ENCODE measurements around the gene SSB. TPM values are rescaled to one million over a fixed set of nuclear protein-coding genes. Genes with fewer than 3 reads are reported as not detected.
A peak's percentile ranks its signal among the peaks of the same experiment; 100 is the strongest.

The SSB gene
- total and polyA plus RNA-seq, 2 of the 13 experiments (the other 11 are each of a cell fraction or from before 2014, with no cell fraction given): 109 to 208 TPM

DNA sequence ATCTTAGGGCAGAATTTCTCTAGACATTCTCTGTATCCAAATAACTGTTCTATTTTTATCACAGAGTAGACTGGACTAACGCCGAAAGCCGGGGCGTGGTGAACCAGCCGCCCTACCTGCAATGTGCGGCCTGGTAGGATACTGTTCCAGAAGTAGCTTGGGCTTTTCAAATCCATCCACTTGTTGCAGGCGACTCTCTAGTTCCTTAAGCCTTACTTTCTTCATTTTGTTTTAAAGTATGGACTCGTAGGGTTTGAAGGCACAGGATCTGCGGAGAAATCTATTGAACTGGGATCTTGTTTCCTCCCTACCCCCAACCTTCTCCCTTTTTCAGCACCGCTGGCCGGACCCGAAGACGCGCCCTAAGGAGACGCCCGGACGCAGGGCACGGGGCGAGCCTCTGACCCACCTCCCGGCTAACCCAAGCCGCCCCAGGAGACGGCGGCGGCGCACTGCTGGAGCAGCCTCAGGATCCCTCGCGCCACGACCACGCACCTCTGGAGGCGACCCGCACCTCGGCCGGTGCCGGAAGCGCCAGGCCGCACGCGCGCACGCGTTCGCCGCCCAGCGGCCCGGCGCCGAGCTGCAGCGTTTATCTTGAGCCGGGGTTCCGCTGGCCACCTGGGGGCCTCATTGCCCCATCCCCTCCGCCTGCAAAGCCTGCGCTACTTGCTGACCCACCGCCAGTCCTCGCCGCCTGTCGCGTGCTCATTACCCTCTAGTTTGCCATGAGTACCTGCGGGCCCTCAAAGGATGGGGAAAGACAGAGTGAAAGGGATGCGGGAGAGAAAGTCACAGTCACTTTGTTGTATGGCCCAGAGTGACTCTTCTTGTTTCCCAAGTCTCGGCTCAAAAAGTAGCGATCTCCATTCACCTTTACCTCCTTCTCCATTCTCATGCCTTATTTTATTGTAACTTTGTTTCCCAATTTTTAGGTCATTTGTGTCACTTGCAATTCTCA, 26.0 kb downstream of the SSB start, which contains the start of gene METTL5 (continued):
- TF ChIP-seq, protein P1, sequence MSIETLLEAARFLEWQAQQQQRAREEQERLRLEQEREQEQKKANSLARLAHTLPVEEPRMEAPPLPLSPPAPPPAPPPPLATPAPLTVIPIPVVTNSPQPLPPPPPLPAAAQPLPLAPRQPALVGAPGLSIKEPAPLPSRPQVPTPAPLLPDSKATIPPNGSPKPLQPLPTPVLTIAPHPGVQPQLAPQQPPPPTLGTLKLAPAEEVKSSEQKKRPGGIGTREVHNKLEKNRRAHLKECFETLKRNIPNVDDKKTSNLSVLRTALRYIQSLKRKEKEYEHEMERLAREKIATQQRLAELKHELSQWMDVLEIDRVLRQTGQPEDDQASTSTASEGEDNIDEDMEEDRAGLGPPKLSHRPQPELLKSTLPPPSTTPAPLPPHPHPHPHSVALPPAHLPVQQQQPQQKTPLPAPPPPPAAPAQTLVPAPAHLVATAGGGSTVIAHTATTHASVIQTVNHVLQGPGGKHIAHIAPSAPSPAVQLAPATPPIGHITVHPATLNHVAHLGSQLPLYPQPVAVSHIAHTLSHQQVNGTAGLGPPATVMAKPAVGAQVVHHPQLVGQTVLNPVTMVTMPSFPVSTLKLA (IDR thresholded peaks at IDR 0.05): peak; percentile 14; the same call in 1 of the 2 replicates
- TF ChIP-seq FOXC1 (CRISPR knock-in tag; IDR thresholded peaks at IDR 0.05; ENCODE audit: borderline replicate concordance): peak; percentile 99
- TF ChIP-seq SMARCC2 (IDR thresholded peaks at IDR 0.05): no peak
- TF ChIP-seq, protein P2, sequence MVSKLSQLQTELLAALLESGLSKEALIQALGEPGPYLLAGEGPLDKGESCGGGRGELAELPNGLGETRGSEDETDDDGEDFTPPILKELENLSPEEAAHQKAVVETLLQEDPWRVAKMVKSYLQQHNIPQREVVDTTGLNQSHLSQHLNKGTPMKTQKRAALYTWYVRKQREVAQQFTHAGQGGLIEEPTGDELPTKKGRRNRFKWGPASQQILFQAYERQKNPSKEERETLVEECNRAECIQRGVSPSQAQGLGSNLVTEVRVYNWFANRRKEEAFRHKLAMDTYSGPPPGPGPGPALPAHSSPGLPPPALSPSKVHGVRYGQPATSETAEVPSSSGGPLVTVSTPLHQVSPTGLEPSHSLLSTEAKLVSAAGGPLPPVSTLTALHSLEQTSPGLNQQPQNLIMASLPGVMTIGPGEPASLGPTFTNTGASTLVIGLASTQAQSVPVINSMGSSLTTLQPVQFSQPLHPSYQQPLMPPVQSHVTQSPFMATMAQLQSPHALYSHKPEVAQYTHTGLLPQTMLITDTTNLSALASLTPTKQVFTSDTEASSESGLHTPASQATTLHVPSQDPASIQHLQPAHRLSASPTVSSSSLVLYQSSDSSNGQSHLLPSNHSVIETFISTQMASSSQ (IDR thresholded peaks at IDR 0.05; ENCODE audit: low read depth): no peak
- TF ChIP-seq, protein P2 (CRISPR knock-in tag; IDR thresholded peaks at IDR 0.05; ENCODE audit: borderline replicate concordance): peak; percentile 70
- no peak for TF ChIP-seq KDM6A (CRISPR knock-in tag; IDR thresholded peaks at IDR 0.05; ENCODE audit: low read depth)
- TF ChIP-seq SKI (IDR thresholded peaks at IDR 0.05; ENCODE audit: partially characterized antibody): peak; percentile 83
- TF ChIP-seq PRPF4 (IDR thresholded peaks at IDR 0.05; ENCODE audit: low read depth, low read length, poor library complexity, severe bottlenecking): no peak
- peak; percentile 98 for TF ChIP-seq SAFB2 (CRISPR knock-in tag; IDR thresholded peaks at IDR 0.05; ENCODE audit: borderline replicate concordance, low read depth)
- peak; percentile 88; the same call in 1 of the 2 replicates for TF ChIP-seq DNMT1 (CRISPR knock-in tag; IDR thresholded peaks at IDR 0.05)
- TF ChIP-seq ZFP41 (CRISPR knock-in tag; IDR thresholded peaks at IDR 0.05; ENCODE audit: borderline replicate concordance): no peak
- TF ChIP-seq ZNF253 (CRISPR knock-in tag; IDR thresholded peaks at IDR 0.05; ENCODE audit: borderline replicate concordance): peak; percentile 72; the same call in 1 of the 2 replicates
- TF ChIP-seq ZNF24 (IDR thresholded peaks at IDR 0.05): peak; percentile 76; the same call in 1 of the 2 replicates
- peak; percentile 77 for TF ChIP-seq ZNF777 (CRISPR knock-in tag; IDR thresholded peaks at IDR 0.05)
- TF ChIP-seq ISL2 (CRISPR knock-in tag; IDR thresholded peaks at IDR 0.05): peak; percentile 61
- TF ChIP-seq, protein P3, sequence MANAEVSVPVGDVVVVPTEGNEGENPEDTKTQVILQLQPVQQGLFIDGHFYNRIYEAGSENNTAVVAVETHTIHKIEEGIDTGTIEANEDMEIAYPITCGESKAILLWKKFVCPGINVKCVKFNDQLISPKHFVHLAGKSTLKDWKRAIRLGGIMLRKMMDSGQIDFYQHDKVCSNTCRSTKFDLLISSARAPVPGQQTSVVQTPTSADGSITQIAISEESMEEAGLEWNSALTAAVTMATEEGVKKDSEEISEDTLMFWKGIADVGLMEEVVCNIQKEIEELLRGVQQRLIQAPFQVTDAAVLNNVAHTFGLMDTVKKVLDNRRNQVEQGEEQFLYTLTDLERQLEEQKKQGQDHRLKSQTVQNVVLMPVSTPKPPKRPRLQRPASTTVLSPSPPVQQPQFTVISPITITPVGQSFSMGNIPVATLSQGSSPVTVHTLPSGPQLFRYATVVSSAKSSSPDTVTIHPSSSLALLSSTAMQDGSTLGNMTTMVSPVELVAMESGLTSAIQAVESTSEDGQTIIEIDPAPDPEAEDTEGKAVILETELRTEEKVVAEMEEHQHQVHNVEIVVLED (CRISPR knock-in tag; IDR thresholded peaks at IDR 0.05; ENCODE audit: borderline replicate concordance): peak; percentile 63; the same call in 1 of the 2 replicates
- TF ChIP-seq RCOR2 (CRISPR knock-in tag; IDR thresholded peaks at IDR 0.05): peak; percentile 62; the same call in 1 of the 2 replicates
- peak; percentile 79; the same call in 1 of the 2 replicates for TF ChIP-seq KMT2B (CRISPR knock-in tag; IDR thresholded peaks at IDR 0.05)
- TF ChIP-seq ZNF614 (CRISPR knock-in tag; IDR thresholded peaks at IDR 0.05; ENCODE audit: borderline replicate concordance): peak; percentile 93; the same call in 1 of the 2 replicates

Data from HepG2 (cell line).